OCI-LY1 (cell line): ENCODE data around the gene BIN2.

ENCODE experiments used
- H2AFZ ChIP-seq: fragments of 200-600 bp; sonication (generic), shearing (Covaris generic); 2 replicates; pipeline ENCODE4 v1.6.0; 2014; ENCODE audit warnings: antibody characterized with exemption, mild to moderate bottlenecking, low read length
- H3F3A ChIP-seq: fragments of 200-600 bp; sonication (generic), shearing (Covaris generic); 2 replicates; pipeline ENCODE4 v1.6.0; 2014; ENCODE audit warnings: mild to moderate bottlenecking, antibody characterized with exemption, low read length, moderate library complexity; ENCODE audit not compliant: insufficient read depth
- H3K27ac ChIP-seq: fragments of 200-600 bp; sonication (generic); 2 replicates; pipeline ENCODE4 v1.5.1; 2014; ENCODE audit warnings: low read length, mixed run types, mild to moderate bottlenecking, low read depth; ENCODE audit not compliant: poor library complexity, severe bottlenecking
- H3K27me3 ChIP-seq: fragments of 200-600 bp; sonication (generic); 2 replicates; pipeline ENCODE4 v1.6.0; 2014; ENCODE audit warnings: antibody characterized with exemption, mild to moderate bottlenecking, low read length, moderate library complexity; ENCODE audit not compliant: insufficient read depth
- H3K36me3 ChIP-seq: fragments of 200-600 bp; sonication (generic); 2 replicates; pipeline ENCODE4 v1.6.1; 2014; ENCODE audit warnings: mild to moderate bottlenecking, antibody characterized with exemption, low read length, moderate library complexity, mixed read lengths; ENCODE audit not compliant: insufficient read depth
- H3K4me1 ChIP-seq: fragments of 200-600 bp; sonication (generic); 2 replicates; pipeline ENCODE4 v1.5.1; 2014; ENCODE audit warnings: mild to moderate bottlenecking, low read length, moderate library complexity; ENCODE audit not compliant: insufficient read depth, severe bottlenecking
- H3K4me2 ChIP-seq: fragments of 200-600 bp; sonication (generic), shearing (Covaris generic); 2 replicates; pipeline ENCODE4 v1.6.1; 2014; ENCODE audit warnings: low read length
- H3K4me3 ChIP-seq: fragments of 200-600 bp; sonication (generic); 2 replicates; pipeline ENCODE4 v1.5.1; 2014; ENCODE audit warnings: low read length, low read depth, mild to moderate bottlenecking, mixed read lengths; ENCODE audit not compliant: poor library complexity, severe bottlenecking
- H3K79me2 ChIP-seq: fragments of 200-600 bp; shearing (Covaris generic); 2 replicates; pipeline ENCODE4 v1.6.1; 2016; ENCODE audit warnings: mixed run types, low read length, mixed read lengths; ENCODE audit not compliant: insufficient read depth
- H3K9ac ChIP-seq: fragments of 200-600 bp; sonication (generic), shearing (Covaris generic); 2 replicates; pipeline ENCODE4 v1.6.1; 2014; ENCODE audit warnings: mild to moderate bottlenecking, low read length, mixed read lengths
- H3K9me2 ChIP-seq: fragments of 200-600 bp; sonication (generic), shearing (Covaris generic); 2 replicates; pipeline ENCODE4 v1.6.1; 2014; ENCODE audit warnings: low read depth, mild to moderate bottlenecking, low read length, mixed read lengths
- H3K9me3 ChIP-seq: fragments of 200-600 bp; shearing (Covaris generic); 2 replicates; pipeline ENCODE4 v1.6.1; 2014; ENCODE audit warnings: low read length, mixed read lengths
- H4K20me1 ChIP-seq: fragments of 200-600 bp; sonication (generic), shearing (Covaris generic); 2 replicates; pipeline ENCODE4 v1.6.0; 2016; ENCODE audit warnings: mild to moderate bottlenecking, low read length; ENCODE audit not compliant: insufficient read depth
- EZH2 ChIP-seq: fragments of 200-600 bp; sonication (generic), shearing (Covaris generic); IDR thresholded peaks from 2 replicates; pipeline ENCODE4 v1.8.0; 2017; ENCODE audit warnings: borderline replicate concordance, mixed run types, mild to moderate bottlenecking, antibody characterized with exemption, low read length, moderate library complexity, mixed read lengths
- TF ChIP-seq, protein P1 (sequence below): fragments of 200-600 bp; sonication (generic), shearing (Covaris generic); IDR thresholded peaks from 2 replicates; pipeline ENCODE4 v1.5.1; 2017; ENCODE audit warnings: mild to moderate bottlenecking, antibody characterized with exemption, low read length, moderate library complexity, mixed read lengths

The BIN2 gene

GRCh38 chr12:51368640-51369517 lies 44.9 kb upstream of the BIN2 start:
- Histone ChIP-seq H3K4me3 (no peak overlapping the region), H3K9me2 (no peaks in the 10 kb centered on the region), H2AFZ (no peak overlapping the region), H3K9ac (no peak overlapping the region), H4K20me1 (no peaks in the 10 kb centered on the region), H3K79me2 (no peaks in the 10 kb centered on the region), H3K4me2 (no peak overlapping the region), H3K4me1 (peaks cover 9% of the 10 kb centered on the region), H3K27ac (no peak overlapping the region), H3F3A (no peaks in the 10 kb centered on the region), H3K36me3 (no peaks in the 10 kb centered on the region), H3K27me3 (no peaks in the 10 kb centered on the region), H3K9me3 (no peaks in the 10 kb centered on the region)
- TF ChIP-seq, protein P1, sequence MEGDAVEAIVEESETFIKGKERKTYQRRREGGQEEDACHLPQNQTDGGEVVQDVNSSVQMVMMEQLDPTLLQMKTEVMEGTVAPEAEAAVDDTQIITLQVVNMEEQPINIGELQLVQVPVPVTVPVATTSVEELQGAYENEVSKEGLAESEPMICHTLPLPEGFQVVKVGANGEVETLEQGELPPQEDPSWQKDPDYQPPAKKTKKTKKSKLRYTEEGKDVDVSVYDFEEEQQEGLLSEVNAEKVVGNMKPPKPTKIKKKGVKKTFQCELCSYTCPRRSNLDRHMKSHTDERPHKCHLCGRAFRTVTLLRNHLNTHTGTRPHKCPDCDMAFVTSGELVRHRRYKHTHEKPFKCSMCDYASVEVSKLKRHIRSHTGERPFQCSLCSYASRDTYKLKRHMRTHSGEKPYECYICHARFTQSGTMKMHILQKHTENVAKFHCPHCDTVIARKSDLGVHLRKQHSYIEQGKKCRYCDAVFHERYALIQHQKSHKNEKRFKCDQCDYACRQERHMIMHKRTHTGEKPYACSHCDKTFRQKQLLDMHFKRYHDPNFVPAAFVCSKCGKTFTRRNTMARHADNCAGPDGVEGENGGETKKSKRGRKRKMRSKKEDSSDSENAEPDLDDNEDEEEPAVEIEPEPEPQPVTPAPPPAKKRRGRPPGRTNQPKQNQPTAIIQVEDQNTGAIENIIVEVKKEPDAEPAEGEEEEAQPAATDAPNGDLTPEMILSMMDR, result no peak
- TF ChIP-seq EZH2, result no peak

DNA sequence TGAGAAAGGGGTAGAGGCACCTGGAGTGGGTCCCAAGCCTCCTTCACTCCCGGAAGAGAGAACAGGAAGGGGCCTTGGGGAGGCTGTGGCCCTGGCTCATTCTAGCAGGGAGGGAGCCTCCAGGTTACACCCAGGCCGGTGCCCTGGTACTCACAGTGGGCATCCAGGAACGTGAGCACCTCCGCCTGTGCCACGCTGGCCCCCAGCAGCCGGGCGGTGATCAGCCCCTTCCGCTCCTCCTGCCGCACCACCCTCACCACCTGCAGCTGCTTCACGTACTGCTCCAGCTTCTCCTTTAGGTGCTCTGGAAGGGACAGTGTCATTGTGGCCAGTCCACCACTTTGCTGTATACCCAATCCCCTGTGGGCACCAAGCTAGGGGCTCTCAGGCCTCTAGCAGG lies 41.3 kb upstream of the BIN2 start:
- Histone ChIP-seq H3K9me2 (no peaks in the 10 kb centered on the region), H3K79me2 (no peaks in the 10 kb centered on the region), H3K27me3 (no peaks in the 10 kb centered on the region), H2AFZ (no peak overlapping the region), H3K4me2 (no peak overlapping the region), H3K4me3 (no peak overlapping the region), H3K36me3 (no peaks in the 10 kb centered on the region), H3K9ac (no peak overlapping the region), H3K27ac (no peak overlapping the region), H3F3A (no peaks in the 10 kb centered on the region), H4K20me1 (no peaks in the 10 kb centered on the region), H3K4me1 (peaks cover 9% of the 10 kb centered on the region), H3K9me3 (no peaks in the 10 kb centered on the region)
- TF ChIP-seq, protein P1, result no peak
- TF ChIP-seq EZH2, result no peak

GRCh38 chr12:51364001-51364400 lies 40.0 kb upstream of the BIN2 start:
- no peak overlapping the region for H3K27ac ChIP-seq
- no peak for TF ChIP-seq EZH2
- TF ChIP-seq, protein P1, result no peak
- H3K9ac ChIP-seq, result no peak overlapping the region
- no peaks in the 10 kb centered on the region for H3K79me2 ChIP-seq
- no peak overlapping the region for H3K4me3 ChIP-seq
- H3K9me2 ChIP-seq, result no peaks in the 10 kb centered on the region
- peaks cover 7% of the 10 kb centered on the region for H3K4me1 ChIP-seq
- H2AFZ ChIP-seq, result no peak overlapping the region
- H3K36me3 ChIP-seq, result no peaks in the 10 kb centered on the region
- H3K9me3 ChIP-seq, result no peaks in the 10 kb centered on the region
- no peaks in the 10 kb centered on the region for H4K20me1 ChIP-seq
- H3K27me3 ChIP-seq, result no peaks in the 10 kb centered on the region
- H3F3A ChIP-seq, result no peaks in the 10 kb centered on the region
- no peak overlapping the region for H3K4me2 ChIP-seq
